ENCODE data around the gene DUSP8. TPM values are rescaled to one million over a fixed set of nuclear protein-coding genes. Genes with fewer than 3 reads are reported as not detected.
A peak's percentile ranks its signal among the peaks of the same experiment; 100 is the strongest.

Gene DUSP8
- total and polyA plus RNA-seq, 2 of the 8 experiments (the other 6 are each of a cell fraction or from before 2014, with no cell fraction given): 2.8 to 3.6 TPM

DNA sequence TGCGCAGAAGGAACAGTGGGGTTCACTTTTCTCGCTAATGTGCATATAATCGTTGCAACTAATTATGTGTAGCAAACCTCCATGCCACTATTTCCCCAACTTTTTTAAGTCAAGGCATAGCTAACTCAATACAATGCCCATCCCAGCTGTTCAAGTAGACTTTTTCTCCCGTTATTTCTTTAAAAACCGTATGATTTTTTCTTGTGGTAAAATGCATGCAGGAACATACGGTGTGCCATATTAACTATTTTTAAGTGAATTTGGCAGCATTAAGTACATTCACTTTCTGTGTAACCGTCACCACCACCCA is 2.8 kb upstream of the DUSP8 start:
- H4K91ac ChIP-seq (replicated peaks; ENCODE audit: insufficient read length, low read length): no peak overlapping the region
- no peak for TF ChIP-seq CHD2 (IDR thresholded peaks at IDR 0.05; ENCODE audit: low read length)
- no peak for TF ChIP-seq ATF3 (IDR thresholded peaks at IDR 0.05; ENCODE audit: insufficient read depth, low read depth, low read length)
- no peak for TF ChIP-seq BRCA1 (IDR thresholded peaks at IDR 0.05; ENCODE audit: low read depth, low read length)
- no peak overlapping the region for H3K27ac ChIP-seq (ENCODE audit: low read depth, low read length)
- H2BK12ac ChIP-seq (ENCODE audit: low read depth, low read length): no peak overlapping the region
- H3K9me3 ChIP-seq (ENCODE audit: insufficient read depth in 2 of 2, low read depth in 1 of 2, low read length in 1 of 2): peaks cover 0 to 6% of the 10 kb centered on the region in 2 experiments; a peak in 2 of 4 replicates
- no peak overlapping the region for H3K9ac ChIP-seq (replicated peaks in 1 of 4; ENCODE audit: extremely low read depth in 1 of 4, low read depth in 3 of 4, low read length in 3 of 4)
- H3K27me3 ChIP-seq (replicated peaks in 1 of 4; ENCODE audit: control insufficient read depth in 3 of 4, extremely low read depth in 1 of 4, insufficient read depth in 3 of 4, low read length in 3 of 4): peaks cover 18 to 44% (median 42%) of the 10 kb centered on the region in 4 experiments
- H2BK15ac ChIP-seq (ENCODE audit: low read length): no peak overlapping the region
- H3K79me2 ChIP-seq (ENCODE audit: control insufficient read depth in 1 of 2, insufficient read depth in 2 of 2, low read length in 2 of 2): no peaks in the 10 kb centered on the region
- H3K4me2 ChIP-seq (ENCODE audit: insufficient read depth in 1 of 2, low read depth in 2 of 2, low read length in 2 of 2): peak overlapping the region in 1 of 2 experiments; percentile 79; a peak in 2 of 4 replicates
- no peak overlapping the region for H3K18ac ChIP-seq (ENCODE audit: extremely low read depth, low read length)
- ChIA-PET CTCF (ENCODE audit: partially characterized antibody) (interaction anchor here (0.6 to 8.2 kb wide), 34 partner anchors 9 to 525 kb away, joined by 3 to 144 read pairs (median 4); partner anchors contain the start of genes KRTAP5-1, KRTAP5-2, KRTAP5-5 and SYT8), POLR2A (ENCODE audit: partially characterized antibody) (interaction anchor here (1.3 to 2.6 kb wide), 3 partner anchors 17 to 27 kb away, joined by 6 to 34 read pairs (median 6); no protein-coding TSS in a partner anchor)
- no peak overlapping the region for H4K5ac ChIP-seq (ENCODE audit: insufficient read length, low read depth, low read length)
- DNase-seq (ENCODE audit: low read depth in 1 of 2, low spot score in 2 of 2) (no peak), FAIRE-seq (no peak)
- no peaks in the 10 kb centered on the region; the same call in 1 of the 2 replicates for H3K23me2 ChIP-seq (ENCODE audit: low read depth, low read length)
- H4K20me1 ChIP-seq (replicated peaks in 1 of 2; ENCODE audit: control insufficient read depth in 1 of 2, insufficient read depth in 2 of 2, low read length in 2 of 2): peaks cover 2 to 10% of the 10 kb centered on the region in 2 experiments
- 39% methylated on average over 7 of the region's 7 CpGs; no CpG with 5 or more reads in 1 of the 2 experiments for WGBS, 2 experiments (ENCODE audit: extremely low coverage in 1 of 2, insufficient coverage in 1 of 2, insufficient read length in 1 of 2, insufficient replicate concordance in 2 of 2, low coverage in 1 of 2, low lambda C conversion rate in 2 of 2, missing lambda C conversion rate in 1 of 2)
- H2BK5ac ChIP-seq (ENCODE audit: low read depth, low read length): no peak overlapping the region
- H2AK5ac ChIP-seq (ENCODE audit: low read depth, low read length): no peak overlapping the region
- H3K56ac ChIP-seq (replicated peaks; ENCODE audit: insufficient read length, low read depth, low read length): no peak overlapping the region
- H3K4ac ChIP-seq (replicated peaks; ENCODE audit: insufficient read length, low read depth, low read length): no peak overlapping the region
- peaks cover 0 to 25% (median 13%) of the 10 kb centered on the region in 4 experiments; a peak in 6 of 7 replicates for H3K4me1 ChIP-seq (replicated peaks in 1 of 4; ENCODE audit: control insufficient read depth in 3 of 4, insufficient read depth in 4 of 4, low read length in 3 of 4)
- H3K4me3 ChIP-seq (ENCODE audit: extremely low read depth in 1 of 4, insufficient read depth in 2 of 4, low read depth in 3 of 4, low read length in 4 of 4): no peak overlapping the region
- H2AFZ ChIP-seq (ENCODE audit: low read length): no peak overlapping the region
- H3K79me1 ChIP-seq (ENCODE audit: low read depth, low read length): no peaks in the 10 kb centered on the region
- H2BK20ac ChIP-seq (ENCODE audit: low read length): no peak overlapping the region
- H3K14ac ChIP-seq (ENCODE audit: insufficient read length): no peak overlapping the region
- no peak overlapping the region for H2BK120ac ChIP-seq (replicated peaks; ENCODE audit: low read depth, low read length)
- H3K23ac ChIP-seq (ENCODE audit: insufficient read length): no peak overlapping the region
- H4K8ac ChIP-seq (ENCODE audit: extremely low read depth, insufficient read depth, low read length): no peak overlapping the region
- no peaks in the 10 kb centered on the region for H3K36me3 ChIP-seq (ENCODE audit: control insufficient read depth in 2 of 4, insufficient read depth in 4 of 4, low read length in 3 of 4)
